ENCODE results near the gene CD5L.

DNA sequence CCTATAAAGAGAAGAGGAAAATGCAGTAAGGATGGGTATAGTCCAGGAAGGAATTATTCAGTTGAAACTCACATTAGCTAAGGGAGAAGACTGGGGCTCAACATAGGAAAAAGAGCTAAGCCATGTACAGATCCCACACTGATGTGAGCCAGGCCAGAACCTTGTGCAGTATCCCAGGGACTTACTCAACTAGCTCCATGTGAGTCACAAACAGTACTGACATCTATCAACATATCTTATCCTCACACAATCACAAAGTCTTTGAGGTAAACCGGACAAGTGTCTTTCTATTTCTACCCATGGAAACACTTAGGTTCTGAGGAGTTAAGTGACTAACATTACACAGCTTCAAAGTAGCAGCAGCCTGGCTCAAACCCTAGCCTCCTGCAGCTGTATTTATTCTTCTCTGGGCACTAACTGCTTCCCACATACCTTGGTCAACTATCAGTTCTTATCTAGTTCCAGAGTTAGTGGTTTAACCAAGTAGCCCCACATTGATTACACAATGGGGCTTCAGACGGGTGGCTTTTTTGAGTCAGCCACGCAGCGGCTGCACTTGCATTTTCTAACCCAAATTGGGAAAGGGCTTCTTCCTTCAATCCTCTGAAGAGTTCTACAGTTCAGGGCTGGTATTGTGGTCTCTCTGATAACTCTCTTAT lies 9.5 kb downstream of the CD5L start:
- TF ChIP-seq POLR2A (IDR thresholded peaks at IDR 0.05; ENCODE audit: low read length) (no peak), GATA1 (IDR thresholded peaks at IDR 0.05; ENCODE audit: low read depth, low read length) (no peak)
